H1 (cell line): ENCODE measurements around the gene KIZ. TPM values are rescaled to one million over a fixed set of nuclear protein-coding genes. Genes with fewer than 3 reads are reported as not detected.

ENCODE experiments used
- BCL11A ChIP-seq, 2 experiments: IDR thresholded peaks; one replicate each; pipeline ENCODE4 v1.6.1; 2011; ENCODE audit warnings: low read depth in 2 of 2, low read length in 2 of 2, mild to moderate bottlenecking in 2 of 2
- BRCA1 ChIP-seq: IDR thresholded peaks from 2 replicates; pipeline ENCODE4 v1.6.1; 2012; ENCODE audit warnings: low read depth, low read length, improper control_type of control experiment
- CTBP2 ChIP-seq: IDR thresholded peaks from 2 replicates; pipeline ENCODE4 v1.7.0; 2011; ENCODE audit warnings: borderline replicate concordance, mild to moderate bottlenecking, moderate library complexity, mixed read lengths, low read length; ENCODE audit not compliant: insufficient read depth, insufficient read length
- EGR1 ChIP-seq: IDR thresholded peaks from 2 replicates; pipeline ENCODE4 v1.6.1; 2011; ENCODE audit warnings: low read depth, low read length, borderline replicate concordance
- EZH2 ChIP-seq: fragments of 200-600 bp; sonication (generic); IDR thresholded peaks from 2 replicates; pipeline ENCODE4 v1.7.1; 2012; ENCODE audit warnings: low read depth, mild to moderate bottlenecking, moderate library complexity, low read length, inconsistent platforms; ENCODE audit not compliant: severe bottlenecking
- FOSL1 ChIP-seq: IDR thresholded peaks from 2 replicates; pipeline ENCODE4 v1.6.1; 2011; ENCODE audit warnings: mild to moderate bottlenecking, low read depth, low read length, moderate library complexity; ENCODE audit not compliant: insufficient read depth
- GABPA ChIP-seq: IDR thresholded peaks from 2 replicates; pipeline ENCODE4 v1.6.1; 2011; ENCODE audit warnings: mild to moderate bottlenecking, low read length, moderate library complexity, borderline replicate concordance; ENCODE audit not compliant: insufficient read depth
- JUN ChIP-seq: IDR thresholded peaks from 2 replicates; pipeline ENCODE4 v1.6.1; 2011; ENCODE audit warnings: low read depth, mild to moderate bottlenecking, improper control_type of control experiment, low read length
- KDM4A ChIP-seq: IDR thresholded peaks from one replicate; pipeline ENCODE4 v1.7.1; 2012; ENCODE audit warnings: low read depth, mild to moderate bottlenecking, moderate library complexity, low read length, inconsistent platforms; ENCODE audit not compliant: severe bottlenecking
- NRF1 ChIP-seq: IDR thresholded peaks from 2 replicates; pipeline ENCODE4 v1.6.1; 2011; ENCODE audit warnings: mild to moderate bottlenecking, low read depth, low read length, improper control_type of control experiment
- PHF8 ChIP-seq: fragments of 200-600 bp; sonication (generic); conservative IDR thresholded peaks from 2 replicates; pipeline ENCODE4 v1.7.1; 2012; ENCODE audit warnings: low read depth, mild to moderate bottlenecking, inconsistent platforms, low read length, moderate library complexity
- POLR2A ChIP-seq, 2 experiments: IDR thresholded peaks; 1 replicate in 1 of 2; 2 replicates in 1 of 2; pipeline ENCODE4 v1.6.1; 2011; ENCODE audit warnings: low read depth in 2 of 2, low read length in 2 of 2, mild to moderate bottlenecking in 2 of 2; ENCODE audit errors: control extremely low read depth in 1 of 2
- RBBP5 ChIP-seq: IDR thresholded peaks from 2 replicates; pipeline ENCODE4 v1.7.1; 2012; ENCODE audit warnings: low read depth, mild to moderate bottlenecking, inconsistent platforms, low read length, moderate library complexity, borderline replicate concordance
- RFX5 ChIP-seq: IDR thresholded peaks from 2 replicates; pipeline ENCODE4 v1.6.1; 2011; ENCODE audit warnings: low read depth, low read length, improper control_type of control experiment, borderline replicate concordance
- RXRA ChIP-seq: IDR thresholded peaks from 2 replicates; pipeline ENCODE4 v1.6.1; 2011; ENCODE audit warnings: low read depth, mild to moderate bottlenecking, low read length, moderate library complexity; ENCODE audit not compliant: insufficient read depth
- SIN3A ChIP-seq, 2 experiments: IDR thresholded peaks in 1 of 2; conservative IDR thresholded peaks in 1 of 2; 2 replicates each; pipeline ENCODE4 v1.6.1; 2011 to 2012; ENCODE audit warnings: low read length in 2 of 2, improper control_type of control experiment in 1 of 2, low read depth in 1 of 2, mild to moderate bottlenecking in 1 of 2
- SIRT6 ChIP-seq: IDR thresholded peaks from one replicate; pipeline ENCODE4 v1.7.1; 2012; ENCODE audit warnings: low read length, inconsistent platforms
- SP2 ChIP-seq: IDR thresholded peaks from 2 replicates; pipeline ENCODE4 v1.6.1; 2012; ENCODE audit warnings: mild to moderate bottlenecking, low read length, inconsistent platforms
- SUZ12 ChIP-seq: fragments of 200-600 bp; sonication (generic); IDR thresholded peaks from 2 replicates; pipeline ENCODE4 v1.6.1; 2012; ENCODE audit warnings: mild to moderate bottlenecking, inconsistent platforms, low read length, moderate library complexity, mixed read lengths
- polyA plus RNA-seq, 7 experiments: library from polyadenylated mRNA; depleted of rRNA in 3 of 7; stranded (reverse) in 5 of 7; unstranded in 2 of 7; fragments of >200 nt in 5 of 7; fragments of 200-250 nt in 2 of 7; gene quantifications; 1 replicate in 5 of 7; 2 replicates in 1 of 7; 4 replicates in 1 of 7; pipeline versions ENCODE4 v1.2.1 to v1.2.3, GENCODE V29; 2011 to 2013; ENCODE audit warnings: missing spikeins in 2 of 7, mixed read lengths in 2 of 7
- total RNA-seq: library from RNA; stranded (reverse); fragmentation: NEBNext Ultra II Directional; extraction: Animal tissue kit (Norgen Biotek cat#: 25700); gene quantifications from 2 replicates; pipeline ENCODE4 v1.2.1, GENCODE V29; 2021
- TF ChIP-seq, protein P1 (sequence below), 3 experiments: IDR thresholded peaks; 1 replicate in 2 of 3; 2 replicates in 1 of 3; pipeline versions ENCODE4 v1.5.1 to v1.6.1; 2011; ENCODE audit warnings: low read length in 3 of 3, mild to moderate bottlenecking in 3 of 3, inconsistent platforms in 2 of 3, low read depth in 1 of 3, moderate library complexity in 1 of 3; ENCODE audit not compliant: insufficient read depth in 1 of 3; ENCODE audit errors: control extremely low read depth in 1 of 3

Gene KIZ
- total and polyA plus RNA-seq, 2 of the 8 experiments (the other 6 are each of a cell fraction or from before 2014, with no cell fraction given): 13.0 to 51.7 TPM

DNA sequence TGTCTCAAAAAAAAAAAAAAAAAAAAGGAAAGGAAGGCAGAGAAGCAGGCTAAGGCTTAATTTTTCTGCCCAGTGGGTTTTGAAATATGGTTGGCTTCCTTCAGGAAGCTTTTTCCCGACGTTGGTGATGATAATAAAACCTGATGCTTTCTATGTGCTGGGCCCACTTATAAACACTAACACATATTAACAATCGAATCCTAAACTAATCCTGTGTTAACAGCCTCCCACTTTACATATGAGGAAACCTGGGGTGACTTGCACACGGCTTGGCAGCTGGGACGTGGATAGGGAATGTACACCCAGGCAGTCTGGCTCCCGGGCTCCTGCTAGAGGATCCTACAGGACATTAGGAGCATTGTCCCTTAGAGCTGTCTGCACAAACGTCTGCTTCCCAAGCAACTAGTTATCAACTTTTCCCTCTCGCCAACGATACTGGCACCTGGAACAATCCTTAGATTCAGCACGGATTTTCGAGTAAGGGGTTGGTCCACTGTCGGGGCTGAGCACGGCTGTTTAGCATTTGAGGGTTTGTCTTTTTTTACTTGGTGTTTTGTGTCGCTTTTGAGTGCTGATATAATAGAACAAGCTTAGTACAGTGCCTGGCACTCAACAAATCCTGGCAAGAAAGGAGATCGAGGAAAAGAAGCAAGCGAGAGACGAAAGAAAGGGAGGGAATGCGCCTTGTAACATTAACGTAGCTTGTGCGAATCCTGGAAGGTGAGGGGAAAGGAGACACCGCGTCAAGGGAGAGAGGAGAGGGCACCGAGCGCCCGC lies 622 bp upstream of the KIZ start (continued):
- no peak for TF ChIP-seq BRCA1
- peak; percentile 25 for TF ChIP-seq KDM4A
- no peak for TF ChIP-seq RFX5
- no peak for TF ChIP-seq SP2
- peak in 1 of 2 experiments; percentile 51; a peak in 1 of 3 replicates for TF ChIP-seq POLR2A (IDR thresholded peaks at IDR 0.05; ENCODE audit: control extremely low read depth in 1 of 2, low read depth in 2 of 2, low read length in 2 of 2)
- TF ChIP-seq SUZ12: no peak
- TF ChIP-seq SIN3A (conservative IDR thresholded peaks at IDR 0.05 in 1 of 2, IDR thresholded peaks at IDR 0.05 in 1 of 2; ENCODE audit: low read depth in 1 of 2, low read length in 2 of 2): no peak
- no peak for TF ChIP-seq NRF1
- TF ChIP-seq FOSL1: no peak
- no peak; the same call in 1 of the 2 replicates for TF ChIP-seq RBBP5
- TF ChIP-seq BCL11A (IDR thresholded peaks at IDR 0.05; ENCODE audit: low read depth in 2 of 2, low read length in 2 of 2): no peak
- TF ChIP-seq PHF8: no peak
- TF ChIP-seq JUN: no peak
- no peak for TF ChIP-seq EGR1
- TF ChIP-seq, protein P1, sequence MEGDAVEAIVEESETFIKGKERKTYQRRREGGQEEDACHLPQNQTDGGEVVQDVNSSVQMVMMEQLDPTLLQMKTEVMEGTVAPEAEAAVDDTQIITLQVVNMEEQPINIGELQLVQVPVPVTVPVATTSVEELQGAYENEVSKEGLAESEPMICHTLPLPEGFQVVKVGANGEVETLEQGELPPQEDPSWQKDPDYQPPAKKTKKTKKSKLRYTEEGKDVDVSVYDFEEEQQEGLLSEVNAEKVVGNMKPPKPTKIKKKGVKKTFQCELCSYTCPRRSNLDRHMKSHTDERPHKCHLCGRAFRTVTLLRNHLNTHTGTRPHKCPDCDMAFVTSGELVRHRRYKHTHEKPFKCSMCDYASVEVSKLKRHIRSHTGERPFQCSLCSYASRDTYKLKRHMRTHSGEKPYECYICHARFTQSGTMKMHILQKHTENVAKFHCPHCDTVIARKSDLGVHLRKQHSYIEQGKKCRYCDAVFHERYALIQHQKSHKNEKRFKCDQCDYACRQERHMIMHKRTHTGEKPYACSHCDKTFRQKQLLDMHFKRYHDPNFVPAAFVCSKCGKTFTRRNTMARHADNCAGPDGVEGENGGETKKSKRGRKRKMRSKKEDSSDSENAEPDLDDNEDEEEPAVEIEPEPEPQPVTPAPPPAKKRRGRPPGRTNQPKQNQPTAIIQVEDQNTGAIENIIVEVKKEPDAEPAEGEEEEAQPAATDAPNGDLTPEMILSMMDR (IDR thresholded peaks at IDR 0.05; ENCODE audit: control extremely low read depth in 1 of 3, insufficient read depth in 1 of 3, low read depth in 1 of 3, low read length in 3 of 3): no peak
- TF ChIP-seq EZH2: no peak
- TF ChIP-seq RXRA: no peak
- no peak for TF ChIP-seq GABPA
- TF ChIP-seq SIRT6: no peak
- no peak for TF ChIP-seq CTBP2
